Amygdala (tissue), 56 donors: ENCODE data around the gene ZNF593.
A peak's percentile ranks its signal among the peaks of the same experiment; 100 is the strongest.

Source experiments
- DNase-seq, 56 donors: peaks; one replicate each; lab custom pipeline; 2025; lab: John Stamatoyannopoulos, UW

ZNF593 gene

GRCh38 chr1:26169669-26170471, at the start of gene ZNF593:
Gene ZNF593, plus strand, starts transcription at chr1:26169908. Its CDS starts 76 bp downstream, at chr1:26169984.
- peak in 55 of 56 donors; percentile 42 to 94 (median 80) for DNase-seq

DNA sequence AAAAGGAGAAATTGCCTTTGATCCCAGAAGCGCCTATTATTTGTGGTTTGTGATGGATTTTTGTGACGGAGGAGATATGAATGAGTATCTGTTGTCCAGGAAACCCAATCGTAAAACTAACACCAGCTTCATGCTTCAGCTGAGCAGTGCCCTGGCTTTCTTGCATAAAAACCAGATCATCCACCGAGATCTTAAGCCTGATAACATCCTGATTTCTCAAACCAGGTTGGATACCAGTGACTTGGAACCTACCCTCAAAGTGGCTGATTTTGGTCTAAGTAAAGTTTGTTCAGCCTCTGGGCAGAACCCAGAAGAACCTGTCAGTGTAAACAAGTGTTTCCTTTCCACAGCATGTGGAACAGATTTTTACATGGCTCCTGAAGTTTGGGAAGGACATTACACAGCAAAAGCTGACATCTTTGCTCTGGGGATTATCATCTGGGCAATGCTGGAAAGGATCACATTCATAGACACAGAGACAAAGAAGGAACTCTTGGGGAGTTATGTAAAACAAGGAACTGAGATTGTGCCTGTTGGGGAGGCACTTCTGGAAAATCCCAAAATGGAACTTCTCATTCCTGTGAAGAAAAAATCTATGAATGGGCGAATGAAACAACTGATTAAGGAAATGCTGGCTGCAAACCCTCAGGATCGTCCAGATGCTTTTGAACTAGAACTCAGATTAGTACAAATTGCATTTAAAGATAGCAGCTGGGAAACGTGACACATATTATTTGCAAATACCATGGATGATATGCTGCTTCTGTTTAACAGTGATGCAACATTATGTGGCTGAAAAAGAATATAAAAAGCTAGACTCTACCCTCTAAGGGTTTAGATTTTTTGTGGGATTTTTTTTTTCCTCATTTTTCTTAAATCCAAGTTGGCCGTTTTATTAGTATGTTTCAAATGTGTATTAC, 47.6 kb upstream of the ZNF593 start:
- no peak for DNase-seq

DNA sequence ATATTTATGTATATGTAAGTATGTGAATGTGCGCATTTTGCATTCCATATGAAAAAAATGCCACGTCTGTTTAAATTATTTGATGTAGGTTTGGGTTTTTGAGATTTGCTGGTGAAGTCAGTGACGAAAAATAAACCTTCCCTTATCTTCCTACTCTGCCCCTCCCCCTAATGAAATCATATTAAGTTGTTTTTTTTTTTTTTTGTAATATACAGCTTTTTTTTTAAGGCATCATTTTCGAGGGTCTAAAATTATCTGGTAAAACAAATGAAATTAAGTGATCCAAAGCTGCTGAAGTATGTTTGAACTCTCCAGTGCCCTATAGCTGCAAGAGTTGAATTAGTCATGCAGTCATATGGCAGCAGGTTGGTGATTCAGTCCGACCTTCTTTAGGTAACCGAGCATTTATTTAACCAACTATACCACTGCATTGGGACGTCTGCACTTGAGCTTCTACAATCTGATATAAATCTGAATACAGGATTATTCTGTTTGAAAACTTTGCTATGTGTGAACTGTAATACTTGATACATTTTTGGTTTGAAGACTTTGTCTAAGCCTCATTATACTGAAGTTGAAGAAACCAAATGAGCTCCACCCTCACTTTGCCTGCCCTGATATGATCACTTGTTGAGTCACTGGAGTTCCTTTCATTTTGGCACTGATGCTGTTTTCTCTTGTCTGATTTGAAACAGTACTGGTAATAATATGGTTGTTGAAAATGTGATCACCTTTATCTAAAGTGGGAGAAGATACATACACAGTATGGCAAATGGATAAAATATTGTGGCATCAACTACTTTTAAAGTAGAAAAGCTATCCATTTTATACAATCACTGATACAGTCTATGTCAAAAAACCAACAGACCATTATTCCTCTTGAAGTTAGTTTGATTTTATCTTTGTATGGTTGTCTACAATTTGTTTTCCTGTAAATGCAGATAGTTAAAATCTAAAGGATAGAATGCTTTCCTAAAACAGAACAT, 46.4 kb upstream of the ZNF593 start:
- no peak for DNase-seq

GRCh38 chr1:26124418-26125331, 45.0 kb upstream of the ZNF593 start:
- no peak for DNase-seq

- DNase-seq, result no peak
Measured at GRCh38 chr1:26125382-26125781, 44.3 kb upstream of the ZNF593 start.

- DNase-seq, result no peak
Measured at GRCh38 chr1:26125946-26126320, 43.8 kb upstream of the ZNF593 start.

DNA sequence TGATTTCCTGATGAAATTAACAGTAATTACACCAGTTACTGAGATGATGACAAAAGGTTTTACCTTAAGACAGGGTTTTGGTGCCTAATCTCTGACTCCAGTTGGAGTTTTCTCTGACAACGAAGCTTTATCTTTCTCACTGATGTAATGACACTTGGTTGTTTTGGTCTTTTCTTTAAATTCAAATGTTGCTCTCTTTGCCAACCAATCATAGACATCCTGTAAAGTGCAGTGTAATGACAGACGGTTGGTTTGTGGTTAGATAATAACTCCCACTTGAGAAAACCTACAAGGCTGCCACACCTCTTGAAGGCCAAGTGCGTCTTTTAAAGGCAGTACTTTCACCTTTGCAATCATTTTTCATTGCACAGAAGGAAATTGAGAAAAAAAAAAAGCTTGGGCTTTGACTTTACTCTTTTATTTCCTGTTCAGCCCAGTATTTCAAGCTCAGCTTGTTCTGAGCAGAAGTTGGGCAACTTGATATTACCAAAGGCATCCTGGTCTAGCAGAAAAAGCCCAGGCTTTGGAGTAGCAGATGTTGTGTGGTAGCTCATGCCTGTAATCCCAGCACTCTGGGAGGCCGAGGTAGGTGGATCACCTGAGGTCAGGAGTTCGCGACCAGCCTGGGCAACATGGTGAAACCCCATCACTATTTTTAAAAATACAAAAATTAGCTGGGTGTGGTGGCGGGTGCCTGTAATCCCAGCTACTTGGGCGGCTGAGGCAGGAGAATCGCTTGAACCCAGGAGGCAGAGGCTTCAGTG, 43.2 kb upstream of the ZNF593 start:
- no peak for DNase-seq

- no peak for DNase-seq
Measured at GRCh38 chr1:26127235-26128163, 42.2 kb upstream of the ZNF593 start.

- no peak for DNase-seq
Measured at GRCh38 chr1:26129778-26130177, 39.9 kb upstream of the ZNF593 start.

GRCh38 chr1:26130695-26131094, 39.0 kb upstream of the ZNF593 start:
- DNase-seq, result no peak

DNA sequence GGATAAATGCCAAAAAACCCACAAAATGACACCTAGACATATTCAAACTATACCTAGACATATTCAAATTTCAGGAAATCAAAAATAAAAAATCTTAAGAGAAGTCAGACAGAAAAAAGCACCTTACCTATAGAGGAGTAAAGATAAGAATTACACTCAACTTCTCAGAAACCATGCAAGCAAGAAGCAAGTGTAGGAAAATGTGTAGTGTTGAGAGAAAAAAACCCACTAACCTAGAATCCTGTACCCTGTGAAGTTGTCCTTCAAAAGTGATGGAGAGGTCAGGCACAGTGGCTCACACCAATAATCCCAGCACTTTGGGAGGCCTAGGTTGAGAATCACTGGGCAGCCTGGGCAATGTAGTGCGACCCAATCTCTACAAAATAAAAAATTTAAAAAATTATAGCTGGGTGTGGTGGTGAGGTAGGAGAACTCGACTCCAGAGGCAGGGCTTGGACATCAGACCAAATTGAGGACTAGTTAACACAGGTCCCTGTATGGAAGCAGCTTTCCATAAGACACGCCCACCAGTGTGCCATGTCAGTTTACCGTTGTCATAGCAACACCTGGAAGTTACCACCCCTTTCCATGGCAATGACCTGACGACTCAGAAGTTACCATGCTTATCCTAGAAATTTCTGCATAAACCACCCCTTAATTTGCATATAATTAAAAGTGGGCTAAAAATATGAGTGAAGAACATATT, 37.4 kb upstream of the ZNF593 start:
- no peak for DNase-seq

- DNase-seq, result no peak
Measured at GRCh38 chr1:26132834-26133167, 36.9 kb upstream of the ZNF593 start.

DNA sequence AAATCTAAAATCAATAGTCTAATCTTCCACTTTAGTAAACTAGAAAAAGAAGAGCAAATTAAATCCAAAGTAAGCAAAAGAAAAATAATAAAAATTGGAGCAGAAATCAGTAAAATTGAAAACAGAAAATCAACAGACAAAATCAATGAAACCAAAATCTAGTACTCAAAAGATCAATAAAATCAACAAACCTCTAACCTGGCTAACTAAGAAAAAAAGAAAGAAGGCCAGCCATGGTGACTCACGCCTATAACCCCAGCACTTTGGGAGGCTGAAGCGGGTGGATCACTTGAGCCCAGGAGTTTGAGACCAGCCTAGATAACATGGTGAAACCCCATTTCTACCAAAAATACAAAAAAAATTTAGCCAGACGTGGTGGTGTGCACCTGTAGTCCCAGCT, 35.2 kb upstream of the ZNF593 start:
- no peak for DNase-seq

GRCh38 chr1:26138974-26139558, 30.6 kb upstream of the ZNF593 start:
- no peak for DNase-seq

DNA sequence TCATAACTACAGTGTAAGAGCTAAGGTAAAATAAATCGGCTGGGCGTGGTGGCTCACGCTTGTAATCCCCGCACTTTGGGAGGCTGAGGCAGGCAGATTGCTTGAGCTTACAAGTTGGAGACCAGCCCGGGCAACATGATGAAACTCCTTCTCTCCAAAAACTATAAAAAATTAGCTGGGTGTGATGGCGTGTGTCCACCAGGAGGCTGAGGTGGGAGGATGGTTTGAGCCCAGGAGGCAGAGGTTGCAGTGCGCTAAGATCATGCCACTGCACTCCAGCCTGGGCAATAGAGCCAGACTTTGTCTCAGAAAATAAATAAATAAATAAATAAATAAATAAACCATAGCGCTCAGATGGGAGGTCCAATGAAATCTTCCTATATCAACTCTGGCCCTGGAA, 27.5 kb upstream of the ZNF593 start:
- DNase-seq, result no peak
